Lower lobe of right lung (tissue), 2 donors: ENCODE data around the gene TCF25. TPM values are rescaled to one million over a fixed set of nuclear protein-coding genes. Genes with fewer than 3 reads are reported as not detected.
A peak's percentile ranks its signal among the peaks of the same experiment; 100 is the strongest.

Experiments
- ATAC-seq, 2 donors: fragments of 200-7000 bp; cut with Tn5 transposase; one replicate each; pipeline ENCODE4 v1.9.1; 2020 to 2022; ENCODE audit warnings: mild to moderate bottlenecking in 2 of 2, moderate library complexity in 2 of 2
- DNase-seq: peaks from one replicate; pipeline ENCODE4 v3.0.0-alpha.2; 2020
- H3K27ac ChIP-seq: fragments of 200-600 bp; one replicate; pipeline ENCODE4 v1.8.0; 2022
- H3K27me3 ChIP-seq: fragments of 200-600 bp; one replicate; pipeline ENCODE4 v1.8.0; 2022; ENCODE audit warnings: low read depth
- H3K36me3 ChIP-seq: fragments of 200-600 bp; one replicate; pipeline ENCODE4 v1.8.0; 2022; ENCODE audit warnings: mild to moderate bottlenecking
- H3K4me1 ChIP-seq: fragments of 200-600 bp; one replicate; pipeline ENCODE4 v1.8.0; 2022
- H3K4me3 ChIP-seq: fragments of 200-600 bp; one replicate; pipeline ENCODE4 v1.8.0; 2022; ENCODE audit warnings: mild to moderate bottlenecking
- H3K9me3 ChIP-seq: fragments of 200-600 bp; one replicate; pipeline ENCODE4 v1.8.0; 2022
- CTCF ChIP-seq: fragments of 200-600 bp; IDR thresholded peaks from one replicate; pipeline ENCODE4 v1.8.0; 2022; ENCODE audit warnings: antibody characterized with exemption, mild to moderate bottlenecking
- intact Hi-C: fragments of 100-400 bp; cut with DNase I; formaldehyde crosslinking; loops from one replicate; pipeline ENCODE4 v1.11.0; 2022
- total RNA-seq: library from RNA; stranded (reverse); fragmentation: NEBNext Ultra II Directional; extraction: Animal tissue kit (Norgen Biotek cat#: 25700); gene quantifications from one replicate; pipeline ENCODE4 v1.2.1, GENCODE V29; 2021
- donor health status: DM: no; HTN: yes; CAD: no; lungs with severe emphysema.

TCF25 gene
- total RNA-seq, 1 donor from 2014 or later = 152 TPM

- H3K27ac ChIP-seq = peak overlapping the region; percentile 69
- intact Hi-C loops = no loop called here
Measured at GRCh38 chr16:89837014-89837546, 36.3 kb upstream of the TCF25 start.

GRCh38 chr16:89841275-89841674 lies 32.1 kb upstream of the TCF25 start:
- intact Hi-C loops = no loop called here
- Histone ChIP-seq H3K4me3 (no peak overlapping the region), H3K9me3 (no peaks in the 10 kb centered on the region), H3K36me3 (no peaks in the 10 kb centered on the region), H3K27me3 (no peaks in the 10 kb centered on the region), H3K27ac (no peak overlapping the region), H3K4me1 (peaks cover 16% of the 10 kb centered on the region)
- TF ChIP-seq CTCF = no peak
- no peak for DNase-seq
- ATAC-seq = no peak

More at GRCh38 chr16:89837014-89837546, 36.3 kb upstream of the TCF25 start:
- H3K27me3 ChIP-seq = no peaks in the 10 kb centered on the region
- no peaks in the 10 kb centered on the region for H3K9me3 ChIP-seq
- H3K4me1 ChIP-seq = peaks cover 16% of the 10 kb centered on the region
- peak in 1 of 2 donors; percentile 4 for ATAC-seq
- no peaks in the 10 kb centered on the region for H3K36me3 ChIP-seq
- peak overlapping the region; percentile 33 for H3K4me3 ChIP-seq
- TF ChIP-seq CTCF = no peak
- no peak for DNase-seq

DNA sequence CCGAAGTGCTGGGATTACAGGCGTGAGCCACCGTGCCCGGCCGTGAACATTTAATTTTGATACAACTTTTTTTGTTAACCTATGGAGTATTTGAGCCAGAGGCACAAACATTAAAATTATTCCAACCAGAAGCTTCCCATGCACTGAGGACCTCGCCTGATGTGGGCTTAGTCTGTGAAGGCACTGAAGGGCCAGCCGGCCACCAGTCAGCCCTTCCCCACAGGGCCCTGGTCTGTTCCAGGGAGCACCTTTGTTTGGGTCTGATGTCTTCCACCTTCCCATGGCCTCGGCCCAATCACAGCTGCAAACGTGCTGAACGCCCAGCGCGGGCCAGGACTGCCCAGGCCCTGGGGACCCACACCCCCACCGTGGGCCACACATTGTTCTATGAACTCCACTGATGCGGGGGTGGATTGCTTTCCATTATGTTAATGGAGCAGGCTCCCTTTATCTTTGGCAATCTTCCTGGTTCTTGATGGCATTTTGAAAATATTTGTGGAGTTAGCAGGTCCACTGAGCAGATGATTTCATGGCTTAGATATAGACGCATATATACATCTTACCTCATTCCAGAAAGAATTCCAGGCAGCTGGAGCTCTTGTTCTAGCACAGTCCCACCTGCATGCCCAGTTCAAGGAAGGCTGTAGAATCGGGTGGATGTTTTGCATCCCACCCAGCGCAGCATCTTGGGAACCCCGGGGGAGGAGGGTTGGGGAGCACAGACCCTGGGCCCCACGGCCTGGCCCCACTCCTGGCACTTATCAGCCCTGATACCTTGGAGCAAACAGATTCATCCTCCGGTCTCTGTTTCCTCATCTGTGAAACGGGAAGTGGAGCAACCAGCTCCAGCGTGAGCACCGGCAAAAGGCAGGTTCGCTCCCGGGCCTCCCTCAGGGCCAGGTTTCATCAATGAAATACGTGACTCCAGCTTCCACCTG lies 30.7 kb upstream of the TCF25 start:
- Histone ChIP-seq H3K27ac (no peak overlapping the region), H3K27me3 (no peaks in the 10 kb centered on the region), H3K4me1 (peaks cover 10% of the 10 kb centered on the region), H3K9me3 (no peaks in the 10 kb centered on the region), H3K4me3 (no peak overlapping the region), H3K36me3 (no peaks in the 10 kb centered on the region)
- ATAC-seq (no peak), DNase-seq (no peak)
- intact Hi-C loops = no loop called here
- no peak for TF ChIP-seq CTCF

DNA sequence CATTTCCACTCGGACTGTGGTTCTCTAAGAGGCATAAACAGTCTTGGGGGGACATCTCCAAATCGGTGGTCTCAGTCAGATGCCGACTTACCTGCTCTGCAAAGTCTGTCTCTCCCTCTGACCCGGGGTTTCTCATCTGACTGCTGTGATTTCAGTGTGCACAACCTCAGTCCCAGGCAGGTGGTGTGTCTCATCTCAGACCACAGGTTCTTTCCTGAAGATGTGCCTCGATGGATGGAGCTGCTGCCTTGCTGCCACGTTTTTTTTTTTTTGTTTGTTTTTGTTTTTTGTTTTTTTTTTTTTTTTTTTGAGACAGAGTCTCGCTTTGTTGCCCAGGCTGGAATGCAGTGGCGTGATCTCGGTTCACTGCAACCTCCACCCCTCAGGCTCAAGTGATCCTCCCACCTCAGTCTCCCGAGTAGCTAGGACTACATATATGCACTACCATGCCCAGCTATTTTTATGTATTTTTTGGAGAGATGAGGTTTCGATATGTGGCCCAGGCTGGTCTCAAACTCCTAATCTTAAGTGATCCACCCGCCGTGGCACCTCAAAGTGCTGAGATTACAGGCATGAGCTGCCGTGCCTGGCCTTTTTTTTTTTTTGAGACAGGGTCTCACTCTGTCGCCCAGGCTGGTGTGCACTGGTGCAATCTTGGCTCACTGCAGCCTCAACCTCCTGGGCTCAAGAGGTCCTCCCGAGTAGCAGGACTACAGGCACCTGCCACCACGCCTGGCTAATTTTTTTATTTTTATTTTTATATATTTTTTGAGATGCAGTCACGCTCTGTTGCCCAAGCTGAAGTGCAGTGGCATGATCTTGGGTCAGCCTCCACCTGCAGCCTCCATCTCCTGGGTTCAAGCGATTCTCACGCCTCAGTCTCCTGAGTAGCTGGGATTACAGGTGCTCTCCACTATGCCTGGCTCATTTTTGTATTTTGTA lies 29.7 kb upstream of the TCF25 start:
- peaks cover 1% of the 10 kb centered on the region for H3K4me1 ChIP-seq
- ATAC-seq (no peak), DNase-seq (no peak)
- no peak for TF ChIP-seq CTCF
- H3K9me3 ChIP-seq = no peaks in the 10 kb centered on the region
- no peak overlapping the region for H3K27ac ChIP-seq
- H3K4me3 ChIP-seq = no peak overlapping the region
- H3K27me3 ChIP-seq = no peaks in the 10 kb centered on the region
- intact Hi-C loops = no loop called here
- no peaks in the 10 kb centered on the region for H3K36me3 ChIP-seq

- no peaks in the 10 kb centered on the region for H3K36me3 ChIP-seq
- intact Hi-C loops = no loop called here
- no peak for ATAC-seq
Measured at GRCh38 chr16:89844739-89845339, 28.6 kb upstream of the TCF25 start.

More at GRCh38 chr16:89844739-89845339, 28.6 kb upstream of the TCF25 start:
- no peak overlapping the region for H3K27ac ChIP-seq
- H3K4me1 ChIP-seq = no peaks in the 10 kb centered on the region
- DNase-seq = no peak
- no peak for TF ChIP-seq CTCF
- H3K4me3 ChIP-seq = no peak overlapping the region
- H3K27me3 ChIP-seq = no peaks in the 10 kb centered on the region
- no peaks in the 10 kb centered on the region for H3K9me3 ChIP-seq
